ENCODE measurements around the gene DIP2B. TPM values are rescaled to one million over a fixed set of nuclear protein-coding genes. Genes with fewer than 3 reads are reported as not detected.

Gene DIP2B
- total RNA-seq, 2 experiments from 2014 or later: 29.5 to 30.0 TPM

DNA sequence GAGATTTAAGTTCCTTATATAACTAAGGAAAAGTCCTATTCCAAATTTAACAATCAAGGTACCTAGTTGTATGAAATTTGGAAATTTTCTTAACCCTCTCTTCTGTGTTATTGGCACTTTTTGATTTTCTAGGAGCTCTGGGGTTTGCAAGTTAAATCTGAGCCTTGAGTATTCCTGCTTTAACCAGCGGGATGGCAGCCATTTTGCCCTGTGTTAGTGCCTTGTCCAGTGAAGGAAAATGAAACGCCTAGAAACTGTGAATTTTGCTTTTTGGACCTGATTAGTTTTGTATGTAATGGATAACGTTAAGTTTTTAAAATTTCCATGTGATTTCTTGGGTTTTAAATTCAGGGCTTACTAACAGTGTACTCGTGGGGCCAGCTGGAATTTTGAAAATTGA lies 45.1 kb downstream of the DIP2B start:
- intact Hi-C loops (cut with DNase I, micrococcal nuclease): loop anchor here in 1 of 2 experiments (5.0 kb wide), 2 partner anchors 33 to 43 kb away; no protein-coding TSS in a partner anchor
- POLR2A ChIA-PET: no interaction called here

DNA sequence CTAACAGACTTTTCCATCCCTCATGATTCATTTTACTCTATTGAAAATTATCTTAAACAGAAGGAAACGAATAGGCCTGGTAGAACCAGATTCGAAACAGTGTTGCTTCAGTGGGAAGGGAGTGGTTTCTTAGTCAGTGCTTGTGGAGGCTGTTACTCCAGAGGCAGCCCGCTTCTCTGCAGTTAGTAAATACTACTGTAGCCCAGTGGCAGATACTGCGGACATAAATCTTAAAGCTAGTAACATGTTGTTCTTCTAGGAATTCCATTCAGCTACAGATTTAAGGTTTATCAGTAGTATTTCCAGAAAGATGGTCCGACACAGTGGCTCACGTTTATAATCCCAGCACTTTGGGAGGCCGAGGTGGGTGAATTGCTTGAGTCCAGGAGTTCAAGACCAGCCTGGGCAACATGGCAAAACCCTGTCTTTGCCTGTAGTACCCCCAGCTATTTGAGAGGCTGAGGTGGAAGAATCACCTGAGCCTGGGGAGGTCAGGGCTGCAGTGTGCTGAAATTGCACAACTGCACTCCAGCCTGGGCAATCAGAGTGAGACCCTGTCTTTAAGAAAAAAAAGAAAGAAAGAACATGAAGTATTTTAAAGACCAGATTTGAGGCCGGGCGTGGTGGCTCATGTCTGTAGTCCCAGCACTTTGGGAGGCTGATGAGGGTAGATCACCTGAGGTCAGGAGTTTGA lies 45.9 kb downstream of the DIP2B start:
- ChIA-PET CTCF (interaction anchor here (1.3 to 1.5 kb wide), 3 partner anchors 42 to 87 kb away, joined by 3 to 4 read pairs (median 4); partner anchors contain the start of gene DIP2B), POLR2A (no interaction called here)
- Mint-ChIP-seq H3K4me3 (no peak overlapping the region), H3K27me3 (no peaks in the 10 kb centered on the region), H3K9me3 (no peaks in the 10 kb centered on the region), H3K27ac (no peak overlapping the region), H3K36me3 (ENCODE audit: low read depth) (peaks cover 17% of the 10 kb centered on the region), H3K4me1 (ENCODE audit: low read depth) (peaks cover 58% of the 10 kb centered on the region)
- no peak for DNase-seq
- TF ChIP-seq, protein P1, sequence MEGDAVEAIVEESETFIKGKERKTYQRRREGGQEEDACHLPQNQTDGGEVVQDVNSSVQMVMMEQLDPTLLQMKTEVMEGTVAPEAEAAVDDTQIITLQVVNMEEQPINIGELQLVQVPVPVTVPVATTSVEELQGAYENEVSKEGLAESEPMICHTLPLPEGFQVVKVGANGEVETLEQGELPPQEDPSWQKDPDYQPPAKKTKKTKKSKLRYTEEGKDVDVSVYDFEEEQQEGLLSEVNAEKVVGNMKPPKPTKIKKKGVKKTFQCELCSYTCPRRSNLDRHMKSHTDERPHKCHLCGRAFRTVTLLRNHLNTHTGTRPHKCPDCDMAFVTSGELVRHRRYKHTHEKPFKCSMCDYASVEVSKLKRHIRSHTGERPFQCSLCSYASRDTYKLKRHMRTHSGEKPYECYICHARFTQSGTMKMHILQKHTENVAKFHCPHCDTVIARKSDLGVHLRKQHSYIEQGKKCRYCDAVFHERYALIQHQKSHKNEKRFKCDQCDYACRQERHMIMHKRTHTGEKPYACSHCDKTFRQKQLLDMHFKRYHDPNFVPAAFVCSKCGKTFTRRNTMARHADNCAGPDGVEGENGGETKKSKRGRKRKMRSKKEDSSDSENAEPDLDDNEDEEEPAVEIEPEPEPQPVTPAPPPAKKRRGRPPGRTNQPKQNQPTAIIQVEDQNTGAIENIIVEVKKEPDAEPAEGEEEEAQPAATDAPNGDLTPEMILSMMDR (IDR thresholded peaks at IDR 0.05): no peak
- Histone ChIP-seq H3K9me3 (ENCODE audit: control insufficient read depth in 1 of 2, insufficient read depth in 1 of 2, low read length in 2 of 2) (no peaks in the 10 kb centered on the region), H3K27ac (ENCODE audit: low read depth in 1 of 2, low read length in 2 of 2) (no peak overlapping the region), H3K4me1 (ENCODE audit: insufficient read depth, low read length) (peaks cover 13% of the 10 kb centered on the region), H3K27me3 (ENCODE audit: control insufficient read depth in 1 of 2, insufficient read depth in 2 of 2, low read length in 2 of 2) (no peaks in the 10 kb centered on the region), H3K36me3 (ENCODE audit: insufficient read depth, low read length) (no peaks in the 10 kb centered on the region), H3K4me3 (ENCODE audit: low read length) (no peak overlapping the region)
- ATAC-seq (ENCODE audit: poor library complexity): no peak
- intact Hi-C loops (cut with DNase I, micrococcal nuclease): loop anchor here in 1 of 2 experiments (5.0 kb wide), 1 partner anchor 33 kb away; no protein-coding TSS in a partner anchor

More for the DNA sequence above, 45.1 kb downstream of the DIP2B start:
- ATAC-seq (ENCODE audit: poor library complexity) (no peak), DNase-seq (no peak)
- TF ChIP-seq, protein P1 (IDR thresholded peaks at IDR 0.05): no peak
- CTCF ChIA-PET: interaction anchor here (1.3 to 1.5 kb wide), 3 partner anchors 41 to 88 kb away, joined by 3 to 4 read pairs (median 4); partner anchors contain the start of gene DIP2B
- Histone ChIP-seq H3K4me1 (ENCODE audit: insufficient read depth, low read length) (peaks cover 5% of the 10 kb centered on the region), H3K9me3 (ENCODE audit: control insufficient read depth in 1 of 2, insufficient read depth in 1 of 2, low read length in 2 of 2) (no peaks in the 10 kb centered on the region), H3K27me3 (ENCODE audit: control insufficient read depth in 1 of 2, insufficient read depth in 2 of 2, low read length in 2 of 2) (no peaks in the 10 kb centered on the region), H3K27ac (ENCODE audit: low read depth in 1 of 2, low read length in 2 of 2) (no peak overlapping the region), H3K36me3 (ENCODE audit: insufficient read depth, low read length) (no peaks in the 10 kb centered on the region), H3K4me3 (ENCODE audit: low read length) (no peak overlapping the region)
- Mint-ChIP-seq H3K36me3 (ENCODE audit: low read depth) (peaks cover 17% of the 10 kb centered on the region), H3K4me1 (ENCODE audit: low read depth) (peaks cover 51% of the 10 kb centered on the region), H3K27ac (no peak overlapping the region), H3K4me3 (no peak overlapping the region), H3K9me3 (no peaks in the 10 kb centered on the region), H3K27me3 (no peaks in the 10 kb centered on the region)

DNA sequence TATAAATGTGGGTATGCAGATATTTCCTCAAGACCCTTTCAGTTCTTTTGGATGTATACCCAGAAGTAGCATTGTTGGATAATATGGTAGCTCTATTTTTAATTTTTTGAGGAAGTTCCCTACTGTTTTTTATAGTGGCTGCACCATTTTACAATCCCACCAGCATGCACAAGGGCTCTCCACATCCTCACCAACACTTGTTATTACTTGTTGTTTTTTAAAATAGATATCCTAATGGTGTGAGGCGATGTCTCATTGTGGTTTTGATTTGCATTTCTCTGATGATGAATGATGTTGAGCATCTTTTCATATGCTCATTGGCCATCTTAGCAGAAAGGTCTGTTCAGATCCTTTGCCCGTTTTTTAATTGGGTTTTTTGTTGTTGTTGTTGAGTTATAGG lies 47.1 kb downstream of the DIP2B start:
- no peaks in the 10 kb centered on the region for H3K9me3 Mint-ChIP-seq
- CTCF ChIA-PET: no interaction called here

More for the DNA sequence above, 47.1 kb downstream of the DIP2B start:
- intact Hi-C loops (cut with DNase I, micrococcal nuclease): loop anchor here in 1 of 2 experiments (5.0 kb wide), 1 partner anchor 35 kb away; no protein-coding TSS in a partner anchor
- Histone ChIP-seq H3K4me1 (ENCODE audit: insufficient read depth, low read length) (peaks cover 15% of the 10 kb centered on the region), H3K4me3 (ENCODE audit: low read length) (no peak overlapping the region), H3K9me3 (ENCODE audit: control insufficient read depth in 1 of 2, insufficient read depth in 1 of 2, low read length in 2 of 2) (no peaks in the 10 kb centered on the region), H3K27me3 (ENCODE audit: control insufficient read depth in 1 of 2, insufficient read depth in 2 of 2, low read length in 2 of 2) (no peaks in the 10 kb centered on the region), H3K36me3 (ENCODE audit: insufficient read depth, low read length) (peaks cover 5% of the 10 kb centered on the region), H3K27ac (ENCODE audit: low read depth in 1 of 2, low read length in 2 of 2) (no peak overlapping the region)
- H3K27me3 Mint-ChIP-seq: no peaks in the 10 kb centered on the region
- POLR2A ChIA-PET: no interaction called here
- H3K4me3 Mint-ChIP-seq: no peak overlapping the region
- peaks cover 49% of the 10 kb centered on the region for H3K4me1 Mint-ChIP-seq (ENCODE audit: low read depth)
- no peak overlapping the region for H3K27ac Mint-ChIP-seq
- DNase-seq (no peak), ATAC-seq (ENCODE audit: poor library complexity) (no peak)
- peaks cover 17% of the 10 kb centered on the region for H3K36me3 Mint-ChIP-seq (ENCODE audit: low read depth)
- TF ChIP-seq, protein P1 (IDR thresholded peaks at IDR 0.05): no peak

Data from CD4-positive, alpha-beta T cell (primary cell).